Head of caudate nucleus (tissue), 42 donors: ENCODE data around the gene TBX10.
"Not testable (repeated sequence)": the region's sequence is repeated elsewhere in the genome, so short reads cannot be mapped to it uniquely, and the experiment has no call there.

Experiments
- DNase-seq, 42 donors: peaks; one replicate each; pipeline versions ENCODE4 v3.0.0 to v3.0.0-alpha.2; 2020 to 2021; ENCODE audit warnings: mixed read lengths in 7 of 42
- intact Hi-C: fragments of 100-400 bp; cut with DNase I; formaldehyde crosslinking; loops from one replicate; pipeline ENCODE4 v1.15.0; 2022

TBX10 gene

GRCh38 chr11:67665541-67666302 is 26.2 kb upstream of the TBX10 start:
- intact Hi-C loops: no loop called here
- DNase-seq: peak in 6 of 42 donors; percentile 9 to 40 (median 16)

DNA sequence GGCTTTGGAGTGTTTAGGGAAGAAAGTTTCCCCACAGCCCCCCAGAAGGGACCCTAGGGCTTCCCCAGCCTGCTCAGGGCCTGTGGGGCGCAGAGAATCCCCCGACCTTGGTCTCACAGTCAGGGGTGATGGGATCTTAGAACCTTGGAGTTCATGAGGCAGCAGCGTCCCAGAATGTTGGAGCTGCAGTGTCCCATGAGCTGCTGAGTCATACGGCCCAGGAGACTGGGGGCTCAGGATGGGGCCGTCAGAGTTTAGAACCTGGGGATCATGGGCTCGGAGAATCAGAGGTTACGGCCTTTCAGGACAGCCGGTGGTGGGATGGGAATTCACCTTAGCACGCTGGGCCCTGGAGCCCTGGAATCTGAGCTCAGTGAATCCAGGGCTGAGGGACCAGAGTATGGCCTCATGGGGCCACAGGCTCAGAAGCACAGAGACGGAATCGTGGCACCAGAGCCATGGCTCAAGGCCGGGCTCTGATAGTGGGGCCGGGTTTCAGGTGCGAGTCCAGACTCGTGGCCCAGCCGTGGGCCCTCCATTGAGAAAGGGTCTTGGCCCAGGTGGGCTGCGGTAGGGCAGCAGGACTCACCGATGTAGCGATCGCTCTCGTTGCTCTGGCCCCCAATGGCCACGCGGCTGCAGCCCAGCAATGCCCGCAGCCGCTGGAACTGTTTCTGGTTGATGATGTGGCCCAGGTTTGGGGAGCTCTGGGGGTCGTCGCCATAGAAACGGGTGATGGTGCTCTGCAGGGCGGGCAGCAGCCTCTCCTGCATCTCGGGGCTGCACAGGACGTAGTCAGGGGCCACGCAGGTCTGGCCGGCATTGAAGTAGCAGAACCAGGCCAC is 25.4 kb upstream of the TBX10 start:
- DNase-seq: peak in 5 of 42 donors; percentile 6 to 22 (median 10)
- intact Hi-C loops: no loop called here

- intact Hi-C loops: no loop called here
- DNase-seq: peak in 2 of 42 donors; percentile 4 to 17
Observed at GRCh38 chr11:67664213-67664585, 24.6 kb upstream of the TBX10 start.

- intact Hi-C loops: no loop called here
- DNase-seq: peak in 6 of 42 donors; percentile 5 to 26 (median 12)
Observed at GRCh38 chr11:67663532-67664212, 24.1 kb upstream of the TBX10 start.

GRCh38 chr11:67662835-67663531 is 23.4 kb upstream of the TBX10 start:
- DNase-seq: peak in 7 of 42 donors; percentile 0 to 23 (median 7)
- intact Hi-C loops: no loop called here

DNA sequence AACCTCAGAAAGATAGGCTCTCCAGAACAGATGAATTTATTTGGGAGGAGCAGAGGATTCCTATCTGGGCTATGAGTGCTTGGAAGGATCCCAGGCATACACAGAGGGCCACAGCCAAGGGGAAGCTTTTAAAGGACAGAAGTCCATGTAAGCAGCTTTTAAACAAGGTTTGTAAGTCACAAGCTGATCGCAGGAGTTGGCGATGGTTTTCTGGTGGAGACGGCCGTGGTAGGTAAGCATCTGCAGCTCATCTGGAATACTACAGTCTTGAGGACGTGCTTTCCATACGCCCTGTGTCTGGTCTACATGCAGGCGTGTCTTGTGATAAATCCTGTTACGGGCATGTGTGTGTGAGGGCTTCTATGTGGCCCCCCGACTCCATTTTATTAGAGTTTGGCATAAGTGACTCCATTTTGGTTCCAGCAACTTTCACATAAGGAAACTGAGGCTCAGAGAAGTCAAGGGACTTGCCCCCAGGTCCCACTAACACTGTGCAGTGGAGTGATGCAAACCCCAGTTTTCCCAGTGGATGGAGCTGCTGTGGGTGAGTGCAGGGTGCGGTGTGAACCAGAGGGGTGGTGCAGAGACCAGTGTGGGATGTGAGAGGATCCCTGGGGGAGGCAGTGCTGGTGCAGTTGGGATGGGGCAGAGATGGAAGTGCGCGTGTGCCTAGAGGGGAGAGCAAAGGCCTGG is 22.7 kb upstream of the TBX10 start:
- intact Hi-C loops: no loop called here
- DNase-seq: peak in 7 of 42 donors; percentile 1 to 16 (median 4)

- intact Hi-C loops: not testable (repeated sequence)
- DNase-seq: peak in 5 of 42 donors; percentile 3 to 14 (median 5)
Observed at GRCh38 chr11:67660752-67661151, 21.2 kb upstream of the TBX10 start.

GRCh38 chr11:67659651-67660165 is 20.1 kb upstream of the TBX10 start:
- intact Hi-C loops: not testable (repeated sequence)
- peak in 3 of 42 donors; percentile 7 to 22 (median 7) for DNase-seq

DNA sequence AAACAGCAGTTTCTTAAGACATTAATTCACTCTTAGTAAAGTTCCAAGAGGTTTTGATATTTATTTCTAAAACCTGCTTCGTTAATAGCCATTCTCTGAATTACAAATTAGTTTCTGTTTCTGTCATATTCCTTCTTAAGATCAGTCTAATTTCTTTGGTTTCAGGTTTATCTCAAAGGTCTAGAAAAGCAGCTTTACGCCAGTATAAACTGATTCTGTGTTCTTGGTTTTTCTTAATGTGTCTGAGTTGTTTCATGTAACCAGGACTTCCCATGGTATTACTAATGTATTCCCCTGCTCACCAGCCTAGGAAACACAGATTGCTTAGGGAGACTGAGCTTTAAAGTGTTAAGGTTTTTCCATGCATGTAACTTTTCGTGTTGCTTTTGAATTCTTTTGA is 17.7 kb upstream of the TBX10 start:
- DNase-seq: peak in 1 of 42 donors; percentile 5
- intact Hi-C loops: no loop called here

- peak in 3 of 42 donors; percentile 4 to 25 (median 15) for DNase-seq
- intact Hi-C loops: no loop called here
Observed at GRCh38 chr11:67656278-67656922, 16.8 kb upstream of the TBX10 start.

- peak in 4 of 42 donors; percentile 1 to 13 (median 5) for DNase-seq
- intact Hi-C loops: no loop called here
Observed at GRCh38 chr11:67654225-67654624, 14.7 kb upstream of the TBX10 start.

DNA sequence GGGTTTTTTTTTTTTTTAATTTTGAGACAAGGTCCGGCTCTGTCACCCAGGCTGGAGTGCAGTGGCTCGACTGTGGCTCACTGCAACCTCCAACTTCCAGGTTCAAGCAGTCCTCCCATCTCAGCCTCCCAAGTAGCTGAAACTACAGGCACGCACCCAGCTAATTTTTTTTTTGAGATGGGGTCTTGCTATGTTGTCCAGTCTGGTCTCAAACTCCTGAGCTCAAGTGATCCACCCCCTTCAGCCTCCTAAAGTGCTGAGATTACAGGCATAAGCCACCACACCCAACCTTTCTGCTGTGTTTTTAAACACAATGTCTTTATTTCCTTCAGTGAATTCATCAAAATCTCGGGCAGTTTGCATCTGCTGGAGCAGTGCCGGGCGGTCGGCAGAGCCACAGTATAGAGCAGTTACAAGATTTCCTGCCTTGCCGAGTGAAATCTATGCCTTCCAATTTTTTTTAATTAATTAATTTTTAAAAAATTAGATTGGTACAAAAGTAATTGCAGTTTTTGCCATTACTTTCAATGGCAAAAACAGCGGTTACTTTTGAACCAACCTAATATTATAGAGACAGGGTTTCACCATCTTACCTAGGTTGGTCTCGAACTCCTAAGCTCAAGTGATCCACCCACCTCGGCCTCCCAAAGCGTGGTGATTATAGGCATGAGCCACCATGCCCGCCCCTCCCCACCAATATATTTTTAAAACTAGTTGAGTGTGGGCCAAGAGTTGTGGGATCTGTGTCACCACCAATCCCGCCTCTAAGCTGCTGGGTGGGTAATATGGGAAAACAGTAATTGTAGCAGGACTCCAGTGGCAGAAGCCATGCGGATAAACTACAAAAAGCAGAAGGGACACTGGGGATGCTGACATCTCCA is 13.6 kb upstream of the TBX10 start:
- intact Hi-C loops: no loop called here
- peak in 3 of 42 donors; percentile 0 to 24 (median 8) for DNase-seq

DNA sequence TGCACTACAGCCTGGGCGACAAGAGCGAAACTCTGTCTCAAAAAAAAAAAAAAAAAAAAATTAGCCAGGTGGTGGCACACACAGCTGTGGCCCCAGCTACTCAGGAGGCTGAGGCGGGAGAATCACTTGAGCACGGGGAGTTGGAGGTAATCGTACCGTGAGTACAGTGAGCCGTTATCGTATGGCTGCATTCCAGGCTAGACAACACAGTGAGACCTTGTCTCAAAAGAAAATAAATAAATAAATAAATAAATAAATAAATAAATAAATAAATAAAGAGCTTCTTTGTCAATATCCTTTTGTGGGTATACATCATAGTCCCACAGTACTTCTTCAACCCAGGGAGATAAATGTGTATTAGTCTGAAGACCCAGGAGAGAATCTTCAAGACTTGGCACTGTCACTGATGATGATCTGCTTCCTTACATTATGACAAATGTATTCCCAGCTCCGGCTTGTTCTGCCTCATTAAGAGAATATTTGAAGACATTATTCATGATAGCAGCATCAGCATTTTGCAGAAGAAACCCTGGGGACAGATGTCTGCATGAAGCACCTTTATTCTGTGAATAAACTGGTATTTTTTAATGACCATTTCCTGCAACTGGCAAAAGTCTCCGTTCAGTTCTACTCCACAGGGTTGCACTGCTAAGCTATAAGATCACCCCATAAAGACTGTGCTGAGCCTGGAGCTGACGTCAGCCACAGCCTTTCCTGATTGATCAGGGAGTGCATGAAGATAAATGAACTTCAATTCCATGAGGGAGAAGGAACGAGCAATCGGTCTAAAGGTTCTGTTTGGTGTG is 12.6 kb upstream of the TBX10 start:
- no peak for DNase-seq
- intact Hi-C loops: no loop called here

- DNase-seq: no peak
- intact Hi-C loops: no loop called here
Observed at GRCh38 chr11:67649634-67650510, 10.3 kb upstream of the TBX10 start.
